MM.1S (cell line): Measurements from ENCODE around the gene CCDC88B.

ENCODE experiments used
- DNase-seq: peaks from one replicate; pipeline ENCODE4 v3.0.0-alpha.2; 2015
- H2AFZ ChIP-seq: fragments of 300-600 bp; sonication (generic); 2 replicates; pipeline ENCODE4 v1.6.0; 2016; ENCODE audit warnings: antibody characterized with exemption, low read length
- H3F3A ChIP-seq: fragments of 300-600 bp; sonication (generic); 2 replicates; pipeline ENCODE4 v1.6.1; 2016; ENCODE audit warnings: mild to moderate bottlenecking, antibody characterized with exemption, low read length, moderate library complexity, mixed read lengths; ENCODE audit not compliant: insufficient read depth
- H3K27ac ChIP-seq: fragments of 300-600 bp; sonication (generic); 2 replicates; pipeline ENCODE4 v1.5.1; 2016; ENCODE audit warnings: mild to moderate bottlenecking, low read length
- H3K27me3 ChIP-seq: fragments of 300-600 bp; sonication (generic); replicated peaks from 2 replicates; pipeline ENCODE4 v1.6.0; 2016; ENCODE audit warnings: low read length; ENCODE audit not compliant: insufficient read depth
- H3K36me3 ChIP-seq: fragments of 300-600 bp; sonication (generic); replicated peaks from 2 replicates; pipeline ENCODE4 v1.6.1; 2016; ENCODE audit warnings: mild to moderate bottlenecking, low read length, mixed read lengths; ENCODE audit not compliant: insufficient read depth
- H3K4me1 ChIP-seq: fragments of 300-600 bp; sonication (generic); 2 replicates; pipeline ENCODE4 v1.6.1; 2016; ENCODE audit warnings: low read length, mixed read lengths
- H3K4me2 ChIP-seq: fragments of 300-600 bp; sonication (generic); 2 replicates; pipeline ENCODE4 v1.6.0; 2016; ENCODE audit warnings: low read depth, low read length
- H3K4me3 ChIP-seq: fragments of 300-600 bp; sonication (generic); 2 replicates; pipeline ENCODE4 v1.5.1; 2016; ENCODE audit warnings: low read length, mixed read lengths
- H3K79me2 ChIP-seq: fragments of 300-600 bp; sonication (generic); 2 replicates; pipeline ENCODE4 v1.6.1; 2016; ENCODE audit warnings: mixed run types, low read length, mixed read lengths
- H3K9ac ChIP-seq: fragments of 300-600 bp; sonication (generic); 2 replicates; pipeline ENCODE4 v1.6.1; 2016; ENCODE audit warnings: low read length, mixed read lengths
- H3K9me2 ChIP-seq: fragments of 300-600 bp; sonication (generic); replicated peaks from 2 replicates; pipeline ENCODE4 v1.6.1; 2016; ENCODE audit warnings: mild to moderate bottlenecking, low read length, mixed read lengths; ENCODE audit not compliant: insufficient read depth
- H3K9me3 ChIP-seq: fragments of 300-600 bp; sonication (generic); replicated peaks from 2 replicates; pipeline ENCODE4 v1.6.1; 2016; ENCODE audit warnings: mild to moderate bottlenecking, low read length, mixed read lengths; ENCODE audit not compliant: insufficient read depth
- H4K20me1 ChIP-seq: fragments of 300-600 bp; sonication (generic); 2 replicates; pipeline ENCODE4 v1.6.1; 2016; ENCODE audit warnings: mild to moderate bottlenecking, low read length, moderate library complexity, mixed read lengths; ENCODE audit not compliant: insufficient read depth
- CTCF ChIP-seq: fragments of 300-600 bp; sonication (generic); IDR thresholded peaks from 2 replicates; pipeline ENCODE4 v1.5.1; 2016; ENCODE audit warnings: antibody characterized with exemption, low read length, mixed read lengths
- EZH2 ChIP-seq: fragments of 300-600 bp; sonication (generic); optimal IDR thresholded peaks from 2 replicates; pipeline ENCODE3; 2017; ENCODE audit warnings: low read depth, mild to moderate bottlenecking, antibody characterized with exemption, low read length, mixed read lengths
- EZH2phosphoT487 ChIP-seq: fragments of 300-600 bp; sonication (generic); IDR thresholded peaks from 2 replicates; pipeline ENCODE4 v1.6.1; 2018; ENCODE audit warnings: antibody characterized with exemption, low read length

Gene CCDC88B

GRCh38 chr11:64339286-64339685 is 718 bp upstream of the CCDC88B start:
- no peaks in the 10 kb centered on the region for H3K9me3 ChIP-seq
- no peaks in the 10 kb centered on the region for H4K20me1 ChIP-seq
- TF ChIP-seq EZH2phosphoT487: no peak
- TF ChIP-seq EZH2: no peak
- no peak for TF ChIP-seq CTCF
- H3K4me3 ChIP-seq: peak overlapping the region; percentile 85
- H3K79me2 ChIP-seq: peaks cover 37% of the 10 kb centered on the region
- H3K27ac ChIP-seq: peak overlapping the region; percentile 53; the same call in 1 of the 2 replicates
- no peaks in the 10 kb centered on the region for H3K9me2 ChIP-seq
- peaks cover 7% of the 10 kb centered on the region for H3K4me1 ChIP-seq
- H3K4me2 ChIP-seq: peak overlapping the region; percentile 94
- no peaks in the 10 kb centered on the region for H3K36me3 ChIP-seq
- DNase-seq: no peak
- H2AFZ ChIP-seq: peak overlapping the region; percentile 80
- H3K9ac ChIP-seq: peak overlapping the region; percentile 78
- H3F3A ChIP-seq: peaks cover 9% of the 10 kb centered on the region
- no peaks in the 10 kb centered on the region for H3K27me3 ChIP-seq

- Histone ChIP-seq H3K27me3 (no peaks in the 10 kb centered on the region), H4K20me1 (no peaks in the 10 kb centered on the region), H3K4me1 (peaks cover 7% of the 10 kb centered on the region), H3F3A (peaks cover 9% of the 10 kb centered on the region), H3K36me3 (no peaks in the 10 kb centered on the region), H3K9me3 (no peaks in the 10 kb centered on the region), H2AFZ (peak overlapping the region; percentile 80), H3K9ac (peak overlapping the region; percentile 78), H3K4me3 (peak overlapping the region; percentile 85), H3K4me2 (peak overlapping the region; percentile 94), H3K79me2 (peaks cover 39% of the 10 kb centered on the region), H3K9me2 (no peaks in the 10 kb centered on the region), H3K27ac (peak overlapping the region; percentile 53; the same call in 1 of the 2 replicates)
- DNase-seq: peak; percentile 37
- TF ChIP-seq EZH2 (no peak), EZH2phosphoT487 (no peak), CTCF (no peak)
Measured at GRCh38 chr11:64340671-64341335, 799 bp downstream of the CCDC88B start.

GRCh38 chr11:64341429-64341828 is 1.4 kb downstream of the CCDC88B start:
- H3K4me3 ChIP-seq: no peak overlapping the region
- H3K4me1 ChIP-seq: peaks cover 7% of the 10 kb centered on the region
- no peaks in the 10 kb centered on the region for H3K9me3 ChIP-seq
- H2AFZ ChIP-seq: no peak overlapping the region
- H3F3A ChIP-seq: peaks cover 9% of the 10 kb centered on the region
- no peaks in the 10 kb centered on the region for H4K20me1 ChIP-seq
- no peak for TF ChIP-seq EZH2phosphoT487
- no peak for TF ChIP-seq CTCF
- no peak for TF ChIP-seq EZH2
- no peak overlapping the region for H3K9ac ChIP-seq
- DNase-seq: no peak
- H3K4me2 ChIP-seq: peak overlapping the region; percentile 94
- H3K79me2 ChIP-seq: peaks cover 39% of the 10 kb centered on the region
- no peaks in the 10 kb centered on the region for H3K27me3 ChIP-seq
- H3K36me3 ChIP-seq: no peaks in the 10 kb centered on the region
- H3K9me2 ChIP-seq: no peaks in the 10 kb centered on the region
- H3K27ac ChIP-seq: no peak overlapping the region
